HCT116 (cell line): ENCODE data around the gene ANGPTL1. TPM values are rescaled to one million over a fixed set of nuclear protein-coding genes. Genes with fewer than 3 reads are reported as not detected.

Experiments
- ATAC-seq: fragments of 200-7000 bp; cut with Tn5 transposase; 2 replicates; pipeline ENCODE4 v1.9.1; 2020; ENCODE audit warnings: mild to moderate bottlenecking, moderate library complexity
- BruUV-seq: library from RNA; stranded (reverse); fragments of 400-500 nt; replicated peaks from 2 replicates; lab custom pipeline; 2021; lab: Mats Ljungman, UMichigan
- CTCF ChIA-PET: fragments of 300-600 bp; sonication (Branson Sonifier 250); formaldehyde crosslinking; loops from one replicate; lab custom pipeline; 2021; ENCODE audit warnings: antibody characterized with exemption; lab: Charles Lee
- POLR2A ChIA-PET: fragments of 300-600, 350-600 bp; sonication (Branson Sonifier 250); formaldehyde crosslinking; loops from one replicate; lab custom pipeline; 2021; ENCODE audit warnings: antibody characterized with exemption; lab: Charles Lee
- RAD21 ChIA-PET, 2 experiments: fragments of 300-600 bp; sonication (Branson Sonifier 250); formaldehyde crosslinking; loops; one replicate each; lab custom pipeline; 2023; ENCODE audit warnings: low total read pairs in 2 of 2; ENCODE audit not compliant: uncharacterized antibody in 2 of 2, unreplicated experiment in 2 of 2, low non-redundant PET in 1 of 2; lab: Charles Lee
- DNase-seq: peaks from one replicate; pipeline ENCODE4 v3.0.0-alpha.2; 2010; ENCODE audit warnings: low read depth, low spot score
- H2AFZ ChIP-seq: fragments of 200-600 bp; shearing (Covaris generic), sonication (generic); 2 replicates; pipeline ENCODE4 v1.6.1; 2017; ENCODE audit warnings: low read depth, mixed run types, mixed read lengths, antibody characterized with exemption, low read length; ENCODE audit not compliant: poor library complexity, severe bottlenecking
- H3K27ac ChIP-seq: 2 replicates; pipeline ENCODE4 v1.5.1; 2012; ENCODE audit warnings: low read depth, low read length
- H3K27me3 ChIP-seq: fragments of 200-600 bp; sonication (generic); 2 replicates; pipeline ENCODE4 v1.6.1; 2016; ENCODE audit warnings: mixed run types, low read length, mixed read lengths; ENCODE audit not compliant: insufficient read depth
- H3K36me3 ChIP-seq, 2 experiments: fragments of 200-500 bp in 1 of 2; fragments of 200-600 bp in 1 of 2; sonication (Bioruptor generic) in 1 of 2; sonication (generic) in 1 of 2; 2 replicates each; pipeline versions ENCODE4 v1.5.1 to v1.6.1; 2014 to 2016; ENCODE audit warnings: low read length in 2 of 2, inconsistent platforms in 1 of 2, mixed read lengths in 1 of 2, mixed run types in 1 of 2; ENCODE audit not compliant: insufficient read depth in 2 of 2, control insufficient read depth in 1 of 2
- H3K4me1 ChIP-seq, 2 experiments: fragments of 200-600 bp in 1 of 2; sonication (generic) in 1 of 2; 2 replicates each; pipeline versions ENCODE4 v1.5.1 to v1.6.1; 2012 to 2017; ENCODE audit warnings: low read length in 2 of 2, inconsistent platforms in 1 of 2, mild to moderate bottlenecking in 1 of 2, mixed read lengths in 1 of 2, mixed run types in 1 of 2, moderate library complexity in 1 of 2; ENCODE audit not compliant: insufficient read depth in 2 of 2, control insufficient read depth in 1 of 2
- H3K4me2 ChIP-seq: fragments of 200-600 bp; sonication (generic); 2 replicates; pipeline ENCODE4 v1.6.1; 2017; ENCODE audit warnings: mixed run types, low read length, mixed read lengths
- H3K4me3 ChIP-seq, 2 experiments: fragments of 200-600 bp in 1 of 2; sonication (generic) in 1 of 2; replicated peaks in 1 of 2; 2 replicates each; pipeline ENCODE4 v1.5.1; 2011 to 2016; ENCODE audit warnings: low read length in 2 of 2, control low read depth in 1 of 2, low read depth in 1 of 2, mild to moderate bottlenecking in 1 of 2, mixed read lengths in 1 of 2, mixed run types in 1 of 2
- H3K79me2 ChIP-seq: fragments of 200-600 bp; sonication (generic); 2 replicates; pipeline ENCODE4 v1.6.1; 2017; ENCODE audit warnings: mild to moderate bottlenecking, mixed run types, low read length, moderate library complexity, mixed read lengths; ENCODE audit not compliant: insufficient read depth
- H3K9ac ChIP-seq: fragments of 200-600 bp; sonication (generic); 2 replicates; pipeline ENCODE4 v1.6.1; 2016; ENCODE audit warnings: low read length, mixed read lengths
- H3K9me2 ChIP-seq: fragments of 200-600 bp; sonication (generic), shearing (Covaris generic); 2 replicates; pipeline ENCODE4 v1.6.1; 2017; ENCODE audit warnings: mixed run types, mild to moderate bottlenecking, moderate library complexity; ENCODE audit not compliant: insufficient read depth
- H3K9me3 ChIP-seq, 2 experiments: fragments of 200-500 bp in 1 of 2; fragments of 200-600 bp in 1 of 2; sonication (Bioruptor generic) in 1 of 2; sonication (generic) in 1 of 2; 2 replicates each; pipeline ENCODE4 v1.6.1; 2014 to 2017; ENCODE audit warnings: low read length in 2 of 2, mixed read lengths in 2 of 2, inconsistent platforms in 1 of 2, low read depth in 1 of 2, mild to moderate bottlenecking in 1 of 2, mixed run types in 1 of 2, moderate library complexity in 1 of 2; ENCODE audit not compliant: control insufficient read depth in 1 of 2, insufficient read depth in 1 of 2
- H4K20me1 ChIP-seq: fragments of 200-600 bp; sonication (generic), shearing (Covaris generic); 2 replicates; pipeline ENCODE4 v1.6.1; 2017; ENCODE audit warnings: mixed run types, mild to moderate bottlenecking, moderate library complexity; ENCODE audit not compliant: insufficient read depth
- CBX3 ChIP-seq: IDR thresholded peaks from 2 replicates; pipeline ENCODE4 v1.6.1; 2012; ENCODE audit warnings: low read depth
- CEBPB ChIP-seq: IDR thresholded peaks from 2 replicates; pipeline ENCODE4 v1.6.1; 2012; ENCODE audit warnings: low read depth
- ELF1 ChIP-seq: IDR thresholded peaks from 2 replicates; pipeline ENCODE4 v1.6.1; 2012; ENCODE audit warnings: low read depth, borderline replicate concordance
- EZH2 ChIP-seq: fragments of 200-600 bp; sonication (generic); IDR thresholded peaks from 2 replicates; pipeline ENCODE4 v1.6.1; 2017; ENCODE audit warnings: antibody characterized with exemption, mixed run types
- EZH2phosphoT487 ChIP-seq: fragments of 200-600 bp; IDR thresholded peaks from 2 replicates; pipeline ENCODE4 v1.6.1; 2018; ENCODE audit warnings: antibody characterized with exemption, borderline replicate concordance
- FOSL1 ChIP-seq: IDR thresholded peaks from 2 replicates; pipeline ENCODE4 v1.6.1; 2012; ENCODE audit warnings: low read depth
- JUND ChIP-seq: IDR thresholded peaks from 2 replicates; pipeline ENCODE4 v1.6.1; 2012
- POLR2A ChIP-seq: IDR thresholded peaks from 2 replicates; pipeline ENCODE4 v1.7.0; 2011; ENCODE audit warnings: borderline replicate concordance; ENCODE audit not compliant: insufficient read depth, insufficient read length; ENCODE audit errors: extremely low read depth
- POLR2AphosphoS5 ChIP-seq: IDR thresholded peaks from 2 replicates; pipeline ENCODE4 v1.6.1; 2011; ENCODE audit warnings: mild to moderate bottlenecking, low read depth, low read length, moderate library complexity
- RAD21 ChIP-seq: IDR thresholded peaks from 2 replicates; pipeline ENCODE4 v1.6.1; 2012; ENCODE audit warnings: low read depth, mild to moderate bottlenecking
- REST ChIP-seq: IDR thresholded peaks from 2 replicates; pipeline ENCODE4 v1.6.1; 2012; ENCODE audit warnings: low read depth
- SIN3A ChIP-seq: IDR thresholded peaks from 2 replicates; pipeline ENCODE4 v1.6.1; 2012; ENCODE audit warnings: low read depth
- SP1 ChIP-seq: IDR thresholded peaks from 2 replicates; pipeline ENCODE4 v1.6.1; 2012; ENCODE audit warnings: low read depth
- YY1 ChIP-seq: IDR thresholded peaks from 2 replicates; pipeline ENCODE4 v1.6.1; 2011; ENCODE audit warnings: low read length, low read depth, moderate library complexity, mild to moderate bottlenecking; ENCODE audit not compliant: insufficient replicate concordance; ENCODE audit errors: extremely low read depth
- ZBTB33 ChIP-seq: IDR thresholded peaks from 2 replicates; pipeline ENCODE4 v1.6.1; 2011; ENCODE audit warnings: mild to moderate bottlenecking, low read length, moderate library complexity; ENCODE audit not compliant: insufficient replicate concordance; ENCODE audit errors: extremely low read depth
- ZNF274 ChIP-seq: fragments of 200-500 bp; sonication (Bioruptor generic); IDR thresholded peaks from 2 replicates; pipeline ENCODE4 v1.6.1; 2014; ENCODE audit warnings: mild to moderate bottlenecking, low read depth, low read length, inconsistent platforms
- intact Hi-C: fragments of 100-400 bp; cut with micrococcal nuclease; formaldehyde crosslinking; loops from 2 replicates; pipeline ENCODE4 v1.10.0; 2022
- total RNA-seq: library from RNA; stranded (reverse); gene quantifications from one replicate; pipeline ENCODE4 v1.2.1, GENCODE V29; 2021; ENCODE audit not compliant: unreplicated experiment
- TF ChIP-seq, protein P1 (sequence below): IDR thresholded peaks from 2 replicates; pipeline ENCODE4 v1.6.1; 2012
- TF ChIP-seq, protein P2 (sequence below): IDR thresholded peaks from 2 replicates; pipeline ENCODE4 v1.6.1; 2012

Gene ANGPTL1
- total RNA-seq, 1 experiment from 2014 or later = 0.34 TPM

- H3K27ac ChIP-seq = no peak overlapping the region
- DNase-seq = no peak
- H3K79me2 ChIP-seq = no peaks in the 10 kb centered on the region
- BruUV-seq = no TSS peak
- ChIA-PET POLR2A (no interaction called here), CTCF (no interaction called here), RAD21 (no interaction called here)
- no peaks in the 10 kb centered on the region for H3K36me3 ChIP-seq
- H3K4me3 ChIP-seq = no peak overlapping the region
- no peaks in the 10 kb centered on the region for H3K4me1 ChIP-seq
- no peaks in the 10 kb centered on the region for H4K20me1 ChIP-seq
- H3K9me2 ChIP-seq = no peaks in the 10 kb centered on the region
- no peaks in the 10 kb centered on the region for H3K27me3 ChIP-seq
- no peaks in the 10 kb centered on the region for H3K9me3 ChIP-seq
- H3K9ac ChIP-seq = no peak overlapping the region
- ATAC-seq = no peak
- H2AFZ ChIP-seq = no peak overlapping the region
- intact Hi-C loops = no loop called here
- TF ChIP-seq ZBTB33 (no peak), ELF1 (no peak), RAD21 (no peak), ZNF274 (no peak), SIN3A (no peak), SP1 (no peak), REST (no peak), CEBPB (no peak), JUND (no peak), EZH2 (no peak), CBX3 (no peak), POLR2A (no peak), YY1 (no peak), EZH2phosphoT487 (no peak), FOSL1 (no peak), POLR2AphosphoS5 (no peak)
- TF ChIP-seq, protein P1, sequence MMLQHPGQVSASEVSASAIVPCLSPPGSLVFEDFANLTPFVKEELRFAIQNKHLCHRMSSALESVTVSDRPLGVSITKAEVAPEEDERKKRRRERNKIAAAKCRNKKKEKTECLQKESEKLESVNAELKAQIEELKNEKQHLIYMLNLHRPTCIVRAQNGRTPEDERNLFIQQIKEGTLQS = no peak
- TF ChIP-seq, protein P2, sequence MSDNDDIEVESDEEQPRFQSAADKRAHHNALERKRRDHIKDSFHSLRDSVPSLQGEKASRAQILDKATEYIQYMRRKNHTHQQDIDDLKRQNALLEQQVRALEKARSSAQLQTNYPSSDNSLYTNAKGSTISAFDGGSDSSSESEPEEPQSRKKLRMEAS = no peak
- no peak overlapping the region for H3K4me2 ChIP-seq
Observed at GRCh38 chr1:178864326-178864725, 6.6 kb downstream of the ANGPTL1 start.
